Muscle layer of duodenum (tissue), 2 donors: Measurements from ENCODE around the gene DYNC2H1.

ENCODE experiments used
- H3K27ac ChIP-seq: one replicate; pipeline ENCODE4 v1.7.0; 2013; ENCODE audit warnings: mild to moderate bottlenecking, low read length
- H3K27me3 ChIP-seq: one replicate; pipeline ENCODE4 v1.7.0; 2013; ENCODE audit warnings: low read depth, mild to moderate bottlenecking, control low read depth, low read length
- H3K36me3 ChIP-seq, 2 donors: one replicate each; pipeline ENCODE4 v1.7.0; 2013; ENCODE audit warnings: low read length in 2 of 2, control low read depth in 1 of 2, mild to moderate bottlenecking in 1 of 2; ENCODE audit not compliant: insufficient read depth in 2 of 2, control insufficient read depth in 1 of 2
- H3K4me1 ChIP-seq, 2 donors: one replicate each; pipeline ENCODE4 v1.7.0; 2013; ENCODE audit warnings: low read length in 2 of 2, mild to moderate bottlenecking in 2 of 2, control low read depth in 1 of 2, moderate library complexity in 1 of 2; ENCODE audit not compliant: insufficient read depth in 2 of 2, control insufficient read depth in 1 of 2
- H3K4me3 ChIP-seq, 2 donors: one replicate each; pipeline ENCODE4 v1.7.0; 2013; ENCODE audit warnings: low read length in 2 of 2, low read depth in 1 of 2, mild to moderate bottlenecking in 1 of 2
- H3K9me3 ChIP-seq, 2 donors: one replicate each; pipeline ENCODE4 v1.7.0; 2013; ENCODE audit warnings: low read length in 2 of 2, control low read depth in 1 of 2, mild to moderate bottlenecking in 1 of 2; ENCODE audit not compliant: control insufficient read depth in 1 of 2
- donor health status: healthy.

Gene DYNC2H1, protein sequence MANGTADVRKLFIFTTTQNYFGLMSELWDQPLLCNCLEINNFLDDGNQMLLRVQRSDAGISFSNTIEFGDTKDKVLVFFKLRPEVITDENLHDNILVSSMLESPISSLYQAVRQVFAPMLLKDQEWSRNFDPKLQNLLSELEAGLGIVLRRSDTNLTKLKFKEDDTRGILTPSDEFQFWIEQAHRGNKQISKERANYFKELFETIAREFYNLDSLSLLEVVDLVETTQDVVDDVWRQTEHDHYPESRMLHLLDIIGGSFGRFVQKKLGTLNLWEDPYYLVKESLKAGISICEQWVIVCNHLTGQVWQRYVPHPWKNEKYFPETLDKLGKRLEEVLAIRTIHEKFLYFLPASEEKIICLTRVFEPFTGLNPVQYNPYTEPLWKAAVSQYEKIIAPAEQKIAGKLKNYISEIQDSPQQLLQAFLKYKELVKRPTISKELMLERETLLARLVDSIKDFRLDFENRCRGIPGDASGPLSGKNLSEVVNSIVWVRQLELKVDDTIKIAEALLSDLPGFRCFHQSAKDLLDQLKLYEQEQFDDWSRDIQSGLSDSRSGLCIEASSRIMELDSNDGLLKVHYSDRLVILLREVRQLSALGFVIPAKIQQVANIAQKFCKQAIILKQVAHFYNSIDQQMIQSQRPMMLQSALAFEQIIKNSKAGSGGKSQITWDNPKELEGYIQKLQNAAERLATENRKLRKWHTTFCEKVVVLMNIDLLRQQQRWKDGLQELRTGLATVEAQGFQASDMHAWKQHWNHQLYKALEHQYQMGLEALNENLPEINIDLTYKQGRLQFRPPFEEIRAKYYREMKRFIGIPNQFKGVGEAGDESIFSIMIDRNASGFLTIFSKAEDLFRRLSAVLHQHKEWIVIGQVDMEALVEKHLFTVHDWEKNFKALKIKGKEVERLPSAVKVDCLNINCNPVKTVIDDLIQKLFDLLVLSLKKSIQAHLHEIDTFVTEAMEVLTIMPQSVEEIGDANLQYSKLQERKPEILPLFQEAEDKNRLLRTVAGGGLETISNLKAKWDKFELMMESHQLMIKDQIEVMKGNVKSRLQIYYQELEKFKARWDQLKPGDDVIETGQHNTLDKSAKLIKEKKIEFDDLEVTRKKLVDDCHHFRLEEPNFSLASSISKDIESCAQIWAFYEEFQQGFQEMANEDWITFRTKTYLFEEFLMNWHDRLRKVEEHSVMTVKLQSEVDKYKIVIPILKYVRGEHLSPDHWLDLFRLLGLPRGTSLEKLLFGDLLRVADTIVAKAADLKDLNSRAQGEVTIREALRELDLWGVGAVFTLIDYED (N-terminal part only)

DNA sequence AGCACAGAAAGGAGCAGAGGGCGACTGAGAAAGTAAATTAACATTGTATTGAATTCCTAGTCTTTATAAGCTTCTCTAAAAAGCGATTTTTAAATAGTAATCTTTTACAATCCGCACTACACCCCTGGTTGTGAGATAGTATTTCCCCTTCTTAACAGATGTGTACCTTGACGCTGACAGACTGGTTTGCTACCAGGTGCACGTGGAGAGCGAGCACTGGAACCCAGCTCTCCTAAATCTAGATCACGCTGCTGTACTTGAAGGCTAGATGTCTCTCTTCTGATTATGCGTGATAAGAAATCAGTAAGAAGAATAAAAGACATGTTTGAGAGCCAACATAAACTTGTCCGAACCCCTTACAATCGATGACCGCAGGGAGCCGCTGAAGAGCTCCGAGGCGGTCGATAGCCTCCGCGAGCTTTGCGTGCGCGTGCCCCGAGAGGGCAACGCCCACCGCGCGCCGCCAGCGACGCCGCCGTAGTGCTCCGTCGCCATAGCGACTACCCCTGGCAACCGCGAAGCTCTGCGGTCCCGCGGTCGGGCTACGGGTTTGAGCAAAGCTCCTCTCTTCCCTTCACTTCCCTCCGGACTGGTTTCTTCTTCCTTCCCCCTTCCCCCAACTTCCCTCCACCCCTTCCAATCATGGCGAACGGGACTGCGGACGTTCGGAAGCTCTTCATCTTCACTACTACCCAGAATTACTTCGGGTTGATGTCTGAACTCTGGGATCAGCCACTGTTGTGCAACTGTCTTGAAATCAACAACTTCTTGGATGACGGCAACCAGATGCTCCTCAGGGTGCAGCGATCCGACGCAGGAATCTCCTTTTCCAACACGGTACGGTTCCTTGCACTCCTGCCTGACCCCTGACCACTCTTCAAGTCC, at the start of gene DYNC2H1:
DYNC2H1 (plus strand) TSS at position 494 of the 885 bp plus-strand sequence; CDS start at position 643, 149 bp downstream.
- Histone ChIP-seq H3K27me3 (no peaks in the 10 kb centered on the region), H3K36me3 (peaks cover 0 to 4% of the 10 kb centered on the region in 2 donors), H3K9me3 (no peaks in the 10 kb centered on the region), H3K4me3 (peak within 1 kb of the TSS; percentile 94 to 98), H3K4me1 (peaks cover 0 to 6% of the 10 kb centered on the region in 2 donors), H3K27ac (peak within 1 kb of the TSS; percentile 73)

DNA sequence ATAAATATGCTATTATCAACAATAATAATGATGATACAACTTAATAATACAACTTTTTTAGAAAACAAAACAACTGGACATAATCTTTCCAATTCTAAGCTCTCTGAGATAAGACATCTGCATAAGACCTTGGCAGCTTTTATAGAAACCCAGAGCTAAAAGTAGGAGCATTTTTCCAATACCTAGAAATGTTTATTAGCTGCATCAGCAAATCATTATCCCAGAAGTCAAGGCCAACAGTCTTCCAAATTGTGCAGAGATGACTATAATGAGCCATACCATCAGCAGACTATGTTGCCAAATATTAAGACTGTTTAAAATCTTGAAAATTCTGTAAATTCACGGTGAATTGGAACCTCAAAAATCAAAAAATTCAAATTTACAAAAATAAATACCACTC, 47.6 kb upstream of the DYNC2H1 start:
- H3K27me3 ChIP-seq: no peaks in the 10 kb centered on the region
- H3K36me3 ChIP-seq: peaks cover 10 to 13% of the 10 kb centered on the region in 2 donors
- no peak overlapping the region for H3K27ac ChIP-seq
- no peaks in the 10 kb centered on the region for H3K4me1 ChIP-seq
- no peaks in the 10 kb centered on the region for H3K9me3 ChIP-seq
- H3K4me3 ChIP-seq: no peak overlapping the region

DNA sequence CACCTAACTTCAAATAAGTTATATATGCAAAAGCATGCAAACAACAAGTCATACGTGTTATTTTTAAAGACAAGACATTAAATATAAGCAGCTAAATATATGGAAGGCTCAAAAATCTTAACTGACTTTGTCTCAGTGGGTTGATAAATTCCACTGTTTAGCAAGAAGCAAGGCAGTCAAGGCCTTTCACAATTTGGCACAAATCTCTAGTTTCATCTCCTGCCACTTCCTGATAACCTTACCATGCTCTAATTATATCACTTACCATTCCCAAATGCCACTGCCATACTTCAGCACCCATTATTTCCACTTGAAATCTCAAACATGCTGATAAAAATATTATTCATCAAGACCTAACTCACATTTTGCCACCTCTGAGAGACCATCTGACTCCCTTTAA, 42.1 kb upstream of the DYNC2H1 start:
- Histone ChIP-seq H3K27ac (no peak overlapping the region), H3K36me3 (peaks cover 5 to 7% of the 10 kb centered on the region in 2 donors), H3K27me3 (no peaks in the 10 kb centered on the region), H3K4me1 (peaks cover 0 to 4% of the 10 kb centered on the region in 2 donors), H3K9me3 (no peaks in the 10 kb centered on the region), H3K4me3 (no peak overlapping the region)

DNA sequence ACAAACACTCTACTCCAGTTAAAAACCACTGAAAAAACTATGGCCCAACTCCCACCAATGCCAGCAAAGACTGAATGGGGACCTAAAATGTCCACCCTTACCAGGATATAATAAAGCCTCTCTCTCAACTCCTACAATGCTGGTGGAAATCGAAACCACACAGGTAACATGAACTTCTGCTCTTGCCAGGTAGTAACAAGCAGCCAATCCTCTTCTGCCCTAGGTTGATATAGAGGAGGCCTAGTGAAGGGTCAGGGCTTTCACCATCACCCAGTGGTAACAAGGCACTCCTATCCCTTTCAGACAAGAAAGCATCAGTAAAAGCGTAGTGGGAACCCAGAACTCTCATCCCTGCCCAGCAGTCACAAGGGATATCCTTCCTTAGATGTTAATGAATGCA, 39.9 kb upstream of the DYNC2H1 start:
- Histone ChIP-seq H3K27me3 (no peaks in the 10 kb centered on the region), H3K9me3 (no peaks in the 10 kb centered on the region), H3K27ac (no peak overlapping the region), H3K36me3 (no peaks in the 10 kb centered on the region), H3K4me3 (no peak overlapping the region), H3K4me1 (peaks cover 0 to 4% of the 10 kb centered on the region in 2 donors)

DNA sequence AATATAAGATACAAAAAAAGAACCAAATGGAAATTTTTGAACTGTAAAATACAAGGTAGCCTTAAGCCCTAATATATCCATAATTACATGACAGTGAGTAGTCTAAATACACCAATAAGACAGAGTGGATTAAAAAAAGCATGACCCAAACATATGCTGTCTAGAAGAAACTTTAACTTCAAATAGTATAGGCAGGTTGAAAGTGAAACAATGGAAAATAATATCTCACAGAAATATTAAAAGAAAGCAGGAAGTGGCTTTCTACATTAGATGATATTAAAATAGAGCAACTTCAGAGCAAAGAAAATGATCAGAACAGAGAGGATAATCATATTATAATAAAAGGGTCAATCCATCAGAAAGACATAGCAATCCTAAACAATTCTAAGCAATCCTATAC, 39.1 kb upstream of the DYNC2H1 start:
- no peaks in the 10 kb centered on the region for H3K36me3 ChIP-seq
- H3K9me3 ChIP-seq: no peaks in the 10 kb centered on the region
- H3K4me3 ChIP-seq: no peak overlapping the region
- peaks cover 0 to 4% of the 10 kb centered on the region in 2 donors for H3K4me1 ChIP-seq
- no peaks in the 10 kb centered on the region for H3K27me3 ChIP-seq
- no peak overlapping the region for H3K27ac ChIP-seq

DNA sequence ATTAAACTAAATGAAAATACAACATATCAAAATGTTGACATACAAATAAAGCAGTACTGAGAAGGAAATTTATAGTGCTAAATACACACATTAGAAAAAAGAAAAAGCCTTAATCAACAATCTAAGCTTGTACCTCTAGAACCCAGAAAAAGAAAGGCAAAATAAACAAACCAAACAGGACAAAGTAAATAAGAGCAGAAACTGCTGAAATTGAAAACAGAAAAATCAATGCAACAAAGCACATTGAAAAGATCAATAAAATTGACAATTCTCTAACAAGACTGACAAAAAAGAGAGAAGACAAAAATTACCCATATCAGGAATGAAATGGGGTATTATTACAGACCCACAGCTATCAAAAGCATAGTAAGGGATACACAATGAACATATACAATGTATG, 38.2 kb upstream of the DYNC2H1 start:
- H3K27ac ChIP-seq: no peak overlapping the region
- H3K36me3 ChIP-seq: no peaks in the 10 kb centered on the region
- no peak overlapping the region for H3K4me3 ChIP-seq
- H3K9me3 ChIP-seq: no peaks in the 10 kb centered on the region
- H3K27me3 ChIP-seq: no peaks in the 10 kb centered on the region
- peaks cover 0 to 4% of the 10 kb centered on the region in 2 donors for H3K4me1 ChIP-seq

DNA sequence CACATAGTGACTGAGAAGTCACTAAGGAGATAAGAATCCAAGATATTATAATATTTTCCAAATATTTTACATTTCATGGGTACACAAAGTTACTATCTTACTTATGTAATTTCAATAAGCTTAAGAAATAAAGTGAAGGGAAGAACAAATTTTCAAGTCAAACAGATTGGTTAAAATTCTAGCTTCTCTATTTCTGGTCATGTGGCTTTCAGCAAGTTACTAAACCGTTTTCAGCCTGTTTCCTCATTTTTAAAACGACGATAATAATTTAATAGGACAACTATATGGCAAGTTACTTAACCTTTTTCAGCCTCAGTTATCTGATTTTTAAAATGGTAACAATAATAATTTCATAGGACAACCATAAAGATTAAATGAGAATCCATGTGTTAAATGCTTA, 32.9 kb upstream of the DYNC2H1 start:
- Histone ChIP-seq H3K36me3 (peaks cover 6 to 35% of the 10 kb centered on the region in 2 donors), H3K9me3 (no peaks in the 10 kb centered on the region), H3K27ac (no peak overlapping the region), H3K4me3 (no peak overlapping the region), H3K27me3 (no peaks in the 10 kb centered on the region), H3K4me1 (no peaks in the 10 kb centered on the region)

DNA sequence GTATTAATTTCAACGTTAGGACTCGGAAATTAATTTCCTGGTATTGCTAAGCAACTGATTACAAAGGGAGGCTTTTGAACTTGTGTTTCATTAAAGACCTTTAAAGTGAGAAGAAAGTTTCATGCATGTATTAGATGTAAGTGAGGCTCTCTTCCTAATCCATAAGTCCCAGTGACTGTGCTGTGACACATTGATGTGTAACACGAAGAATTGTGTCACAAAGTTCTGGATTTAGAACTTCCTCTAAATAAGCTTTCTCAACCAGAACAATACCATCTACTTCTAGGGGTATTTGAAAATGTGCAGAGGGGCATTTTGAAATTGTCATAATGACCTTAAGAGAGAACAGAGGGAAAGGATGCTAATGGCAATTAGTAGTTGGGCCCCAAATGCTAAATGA, 31.7 kb upstream of the DYNC2H1 start:
- no peaks in the 10 kb centered on the region for H3K9me3 ChIP-seq
- H3K4me3 ChIP-seq: no peak overlapping the region
- H3K36me3 ChIP-seq: peaks cover 7 to 43% of the 10 kb centered on the region in 2 donors
- H3K27ac ChIP-seq: no peak overlapping the region
- H3K27me3 ChIP-seq: no peaks in the 10 kb centered on the region
- no peaks in the 10 kb centered on the region for H3K4me1 ChIP-seq

DNA sequence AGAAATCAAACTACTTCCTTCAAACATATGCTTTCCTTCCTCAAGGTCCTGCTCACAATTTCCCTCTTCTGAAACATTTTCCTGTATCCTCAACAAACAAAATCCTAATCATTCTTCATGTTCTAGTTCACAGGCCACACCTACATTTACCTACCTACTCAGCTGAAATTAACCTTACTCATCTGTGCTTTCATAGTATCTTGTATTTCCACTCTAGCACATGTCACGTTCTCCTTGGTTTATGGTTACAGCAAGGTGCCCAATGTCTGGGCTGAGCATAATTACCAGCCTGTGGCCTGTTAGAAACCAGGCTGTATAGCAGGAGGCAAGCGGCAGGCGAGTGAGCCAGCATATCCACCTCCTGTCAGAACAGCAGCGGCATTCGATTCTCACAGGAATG, 30.5 kb upstream of the DYNC2H1 start:
- H3K27me3 ChIP-seq: no peaks in the 10 kb centered on the region
- no peak overlapping the region for H3K27ac ChIP-seq
- H3K36me3 ChIP-seq: peaks cover 10 to 43% of the 10 kb centered on the region in 2 donors
- no peaks in the 10 kb centered on the region for H3K9me3 ChIP-seq
- no peak overlapping the region for H3K4me3 ChIP-seq
- H3K4me1 ChIP-seq: no peaks in the 10 kb centered on the region

DNA sequence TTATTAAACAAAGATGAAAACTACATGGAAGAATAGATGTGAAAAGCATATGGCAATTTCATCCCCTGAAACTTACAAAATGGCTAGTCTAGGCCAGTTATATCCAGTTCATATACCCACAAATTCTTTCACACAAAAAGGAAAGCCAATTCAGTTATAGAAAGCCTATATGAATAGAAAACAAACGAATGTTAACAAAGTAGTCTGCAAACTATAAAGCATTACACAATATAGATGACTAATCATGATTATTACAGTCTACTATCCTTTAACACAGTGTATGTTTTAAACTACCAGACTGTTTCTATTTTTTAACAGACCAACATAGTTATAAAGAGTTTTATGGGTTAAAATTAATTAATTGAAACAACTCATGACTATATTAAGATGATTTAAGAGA, 29.4 kb upstream of the DYNC2H1 start:
- Histone ChIP-seq H3K27ac (no peak overlapping the region), H3K27me3 (no peaks in the 10 kb centered on the region), H3K9me3 (no peaks in the 10 kb centered on the region), H3K4me3 (no peak overlapping the region), H3K36me3 (peaks cover 10 to 43% of the 10 kb centered on the region in 2 donors), H3K4me1 (no peaks in the 10 kb centered on the region)
